HT1080 (cell line): Measurements from ENCODE around the gene SMCO2. TPM values are rescaled to one million over a fixed set of nuclear protein-coding genes. Genes with fewer than 3 reads are reported as not detected.

Source experiments
- DNase-seq: peaks from one replicate; pipeline ENCODE4 v3.0.0-alpha.2; 2015; ENCODE audit warnings: low read depth
- polyA plus RNA-seq, 2 experiments: library from polyadenylated mRNA; depleted of rRNA; stranded (reverse); fragments of >200 nt; gene quantifications; 2 replicates each; pipeline ENCODE4 v1.2.3, GENCODE V29; 2015
- total RNA-seq: library from RNA; depleted of rRNA; stranded (reverse); fragments of >200 nt; shearing (Covaris generic); gene quantifications from 2 replicates; pipeline ENCODE4 v1.2.3, GENCODE V29; 2014; rRNA removed

Gene SMCO2
- total RNA-seq: 0.35 and 0.37 TPM in 2 replicates
- polyA plus RNA-seq (2015; cell fraction: cytosol; rRNA removed): 0.45 TPM in 1 of 2 replicates, not detected in the other
- polyA plus RNA-seq (2015; cell fraction: nucleus; rRNA removed): 2.9 and 3.3 TPM in 2 replicates

- DNase-seq: no peak
Observed at GRCh38 chr12:27446436-27446835, at the start of gene SMCO2. Gene SMCO2, plus strand, starts transcription at chr12:27446736. Its CDS starts 23,896 bp downstream, at chr12:27470632.

GRCh38 chr12:27398466-27398865 is 48.1 kb upstream of the SMCO2 start:
- no peak for DNase-seq

DNA sequence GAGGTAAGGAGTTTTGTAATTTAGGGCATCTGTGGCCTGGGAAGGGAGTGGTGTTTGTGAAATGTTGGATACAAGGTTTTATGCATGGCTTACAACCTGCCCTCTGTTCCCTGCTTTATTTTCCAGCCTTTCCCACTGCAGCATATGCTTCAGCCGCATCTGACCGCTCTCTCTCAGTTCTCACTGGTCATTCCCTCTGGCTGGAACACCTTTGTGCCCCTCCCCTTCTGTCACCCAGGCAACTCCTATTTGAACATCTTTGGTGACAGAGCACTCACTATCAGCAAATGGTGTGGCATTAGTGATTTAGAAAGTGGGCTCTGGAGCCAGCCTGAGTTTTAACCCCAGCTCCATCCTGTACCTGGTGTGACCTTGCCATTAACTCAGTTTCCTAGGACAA is 47.5 kb upstream of the SMCO2 start:
- DNase-seq: no peak

DNA sequence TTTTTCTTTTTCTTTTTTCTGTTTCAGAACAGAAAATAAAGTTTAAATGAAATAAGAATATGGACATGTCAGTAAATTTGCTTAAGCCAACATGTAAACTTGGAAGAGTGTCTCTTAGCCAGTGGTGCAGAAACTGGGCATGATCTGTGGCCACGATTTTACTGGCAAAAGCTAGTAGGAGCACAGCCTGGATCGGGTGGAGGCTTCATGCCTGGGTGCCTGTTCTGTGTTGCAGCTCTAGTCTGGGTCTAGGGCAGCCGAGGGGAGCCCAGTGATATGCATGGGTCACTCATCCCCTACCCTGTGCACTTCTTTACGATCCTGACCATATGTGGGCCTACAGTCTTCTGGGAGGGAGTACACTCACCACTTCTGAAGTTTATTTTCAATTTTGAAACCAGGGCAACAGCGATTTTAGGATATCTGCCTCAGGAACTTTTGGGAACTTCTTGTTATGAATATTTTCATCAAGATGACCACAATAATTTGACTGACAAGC is 45.6 kb upstream of the SMCO2 start:
- no peak for DNase-seq

DNA sequence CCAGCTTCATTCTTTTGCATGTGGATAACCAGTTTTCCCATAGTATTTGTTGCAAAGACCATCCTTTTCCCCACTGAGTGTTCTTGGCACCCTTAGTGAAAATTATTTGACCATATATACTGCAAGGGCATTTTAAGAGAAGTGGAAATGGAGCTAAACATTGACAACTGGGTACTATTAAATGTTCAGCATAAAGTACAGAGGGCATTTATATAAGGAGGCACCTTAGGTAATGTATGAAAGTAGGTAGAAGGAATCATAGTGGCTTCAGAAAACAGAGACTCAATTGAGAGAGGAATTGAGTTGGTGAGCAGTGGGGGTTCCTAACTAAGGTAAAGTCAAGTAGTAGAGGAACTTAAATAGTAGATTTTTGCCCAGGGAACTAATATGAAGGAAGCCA is 34.5 kb upstream of the SMCO2 start:
- DNase-seq: no peak

DNA sequence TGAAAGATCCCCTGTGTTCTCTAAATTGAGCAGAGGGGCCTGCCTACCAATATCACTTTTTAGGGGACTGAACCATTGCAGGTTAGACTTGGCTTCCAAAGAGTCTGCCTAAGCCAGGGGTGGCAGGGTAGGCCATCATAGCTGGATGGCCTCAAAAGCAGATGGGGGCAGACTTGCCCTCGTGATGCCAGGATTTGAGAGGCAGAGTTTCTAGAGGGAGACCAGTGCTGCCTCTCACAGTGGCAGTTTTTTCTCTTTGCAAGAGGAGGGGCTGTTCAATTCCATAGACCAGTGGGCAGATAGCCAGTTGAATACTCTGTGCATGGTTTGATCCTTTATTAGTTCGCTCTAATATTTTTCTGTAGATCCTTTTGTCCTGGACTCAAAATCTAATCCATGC is 23.8 kb upstream of the SMCO2 start:
- DNase-seq: no peak

DNA sequence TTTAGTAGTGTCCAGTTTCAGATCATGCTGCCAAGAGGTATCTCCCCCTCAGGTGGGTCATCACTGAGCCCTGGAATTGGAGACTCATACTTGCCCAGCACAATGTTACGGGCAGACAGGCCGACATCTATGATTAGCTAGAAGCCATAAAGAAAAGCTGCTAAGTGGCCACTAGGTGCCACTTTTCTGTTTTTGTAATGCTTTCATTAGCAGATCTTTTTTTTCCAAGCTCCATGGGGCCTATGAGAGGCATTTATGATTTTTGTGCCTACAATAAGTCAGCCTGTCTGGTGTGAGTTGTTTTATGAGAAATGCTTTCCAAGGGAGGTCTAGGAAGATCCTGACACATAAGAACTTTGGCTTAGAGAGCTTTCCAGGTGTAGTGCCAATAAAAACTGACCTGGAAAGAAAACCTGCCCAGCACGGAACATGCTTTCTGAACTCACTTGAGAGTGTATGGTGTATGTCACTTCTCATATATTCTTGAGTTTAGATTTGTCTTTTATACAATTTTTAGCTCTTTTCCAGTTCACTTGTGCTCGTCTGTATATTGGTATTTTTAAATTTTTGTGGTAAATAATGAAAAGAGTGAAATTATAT is 21.8 kb upstream of the SMCO2 start:
- peak; percentile 42 for DNase-seq

DNA sequence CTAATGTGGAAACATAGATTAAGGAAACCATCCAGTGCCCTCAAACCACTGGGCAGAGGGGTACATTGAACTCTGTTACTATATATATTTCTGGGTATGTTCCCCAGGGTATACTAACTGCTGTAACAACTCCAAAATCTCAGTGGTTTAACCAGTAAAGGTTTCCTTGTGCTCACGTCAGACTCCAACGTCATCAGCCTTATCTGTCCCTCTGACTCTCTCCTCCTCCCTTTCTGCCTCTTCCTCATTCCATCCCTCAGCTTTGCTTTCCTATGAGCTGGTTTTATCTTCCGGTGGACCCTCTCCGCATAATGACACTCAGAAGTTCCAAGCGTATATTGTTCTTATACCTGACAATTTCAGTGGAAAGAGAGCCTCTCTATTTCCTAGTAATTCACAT is 21.2 kb upstream of the SMCO2 start:
- DNase-seq: no peak

DNA sequence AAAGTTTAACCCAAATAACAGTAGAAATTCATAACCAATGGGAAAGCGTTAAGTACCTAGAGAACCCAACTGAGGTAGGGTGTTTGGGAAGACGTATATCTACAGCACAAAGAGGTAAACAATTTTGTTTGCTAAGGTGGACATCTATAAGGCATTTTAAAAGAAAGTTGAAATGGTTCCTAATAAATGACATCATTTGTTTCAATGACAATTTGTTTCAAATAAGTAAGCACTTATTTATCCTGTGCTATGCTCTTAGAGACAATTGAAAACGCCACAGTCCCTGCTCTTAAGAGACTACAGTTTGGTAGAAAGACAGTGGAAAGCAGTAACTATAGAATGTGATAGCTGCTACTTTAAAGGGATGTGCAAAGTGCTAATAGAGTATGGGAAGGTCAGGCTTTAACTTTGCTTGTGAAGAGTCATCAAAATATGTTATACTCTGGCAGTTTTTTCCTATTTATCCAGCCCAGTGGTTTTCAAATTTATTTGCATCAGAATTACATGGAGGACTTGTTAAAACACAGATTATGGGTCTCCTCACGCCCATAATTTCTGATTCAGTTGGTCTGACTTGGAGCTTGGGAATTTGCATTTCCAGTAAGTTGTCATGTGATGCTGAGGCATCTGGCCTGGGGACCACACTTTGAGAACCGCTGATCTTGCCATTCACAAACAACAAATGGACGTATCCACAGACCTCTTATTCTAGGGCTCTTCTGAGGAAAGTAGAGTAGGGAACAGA is 19.6 kb upstream of the SMCO2 start:
- DNase-seq: no peak

- DNase-seq: no peak
Observed at GRCh38 chr12:27427824-27428223, 18.7 kb upstream of the SMCO2 start.

GRCh38 chr12:27428466-27428865 is 18.1 kb upstream of the SMCO2 start:
- no peak for DNase-seq

GRCh38 chr12:27429606-27430005 is 16.9 kb upstream of the SMCO2 start:
- no peak for DNase-seq

- no peak for DNase-seq
Observed at GRCh38 chr12:27431185-27431584, 15.4 kb upstream of the SMCO2 start.

- DNase-seq: no peak
Observed at GRCh38 chr12:27434673-27435565, 11.6 kb upstream of the SMCO2 start.

DNA sequence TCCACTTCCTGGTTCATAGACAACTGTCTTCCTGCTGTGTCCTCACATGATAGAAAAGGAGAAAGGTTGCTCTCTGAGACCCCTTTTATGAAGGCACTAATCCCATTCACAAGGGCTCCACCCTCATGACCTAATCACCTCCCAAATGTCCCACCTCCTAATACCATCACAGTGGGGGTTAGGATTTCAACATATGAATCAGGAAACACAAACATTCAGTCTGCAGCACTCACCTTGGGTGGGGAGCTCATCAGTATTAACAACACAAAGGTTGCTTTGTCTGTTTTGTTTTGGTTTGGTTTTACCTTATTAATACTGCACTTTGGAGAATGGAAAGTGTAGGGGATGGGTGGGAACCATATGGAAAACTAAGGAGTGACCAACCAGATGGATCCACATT is 10.5 kb upstream of the SMCO2 start:
- DNase-seq: peak; percentile 41

DNA sequence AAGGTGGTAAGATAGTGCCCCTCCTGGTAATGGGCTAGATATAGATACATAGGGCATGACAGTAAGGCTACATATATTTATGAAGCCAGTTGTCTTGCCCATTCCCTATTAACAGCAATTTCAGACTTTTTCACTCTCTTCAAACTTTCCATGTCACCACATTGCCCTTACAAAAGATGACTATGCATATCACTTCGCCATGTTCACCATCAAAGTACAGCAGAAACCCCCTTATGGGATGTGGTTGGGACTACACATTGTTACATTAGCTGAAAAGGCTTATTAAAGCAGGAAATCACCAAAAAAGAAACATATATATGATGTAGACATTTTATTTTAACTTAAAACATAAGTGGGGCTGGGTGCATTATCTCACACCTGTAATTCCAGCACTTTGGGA is 9.8 kb upstream of the SMCO2 start:
- no peak for DNase-seq

- DNase-seq: no peak
Observed at GRCh38 chr12:27437839-27438238, 8.7 kb upstream of the SMCO2 start.

DNA sequence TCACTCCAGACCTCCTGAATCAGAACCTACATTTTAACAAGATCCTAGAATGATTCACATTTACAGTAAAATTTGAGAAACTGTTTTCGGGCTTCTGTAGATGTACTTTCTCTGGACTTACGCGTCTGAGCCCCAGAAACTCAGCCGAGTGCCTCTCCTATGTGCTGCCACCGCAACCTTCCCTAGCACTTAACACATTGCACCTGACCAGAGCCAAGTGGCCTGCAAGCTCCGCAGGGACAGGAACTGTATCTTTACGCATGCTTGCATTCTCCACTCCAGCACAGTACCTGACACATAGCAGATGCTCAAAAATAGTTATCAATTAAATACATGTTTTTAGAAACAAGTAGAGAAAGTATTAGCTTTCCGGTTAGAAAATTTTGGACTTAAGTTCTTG is 1.2 kb downstream of the SMCO2 start:
- no peak for DNase-seq

DNA sequence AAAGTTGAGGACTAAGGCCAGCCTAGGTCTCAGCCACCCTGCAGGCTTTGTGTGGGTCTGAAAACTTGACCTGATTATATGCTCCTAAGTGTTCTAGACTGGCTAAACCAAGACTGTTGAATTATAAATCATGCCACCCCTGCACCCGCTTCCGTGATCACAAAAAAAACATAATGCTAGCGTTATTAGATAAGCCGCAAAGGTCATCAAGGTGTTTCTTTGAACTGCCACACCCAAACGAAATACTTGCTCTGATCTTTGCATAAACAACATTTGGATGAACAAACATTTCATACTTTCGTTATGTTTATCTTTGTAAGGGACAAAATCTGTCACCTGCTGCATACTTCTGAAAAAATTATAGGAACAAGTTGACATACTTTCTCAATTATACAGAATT is 2.5 kb downstream of the SMCO2 start:
- no peak for DNase-seq

- no peak for DNase-seq
Observed at GRCh38 chr12:27449893-27450534, 3.5 kb downstream of the SMCO2 start.
